KMS-11 (cell line): ENCODE results near the gene HDAC4.

Experiments used
- H2AFZ ChIP-seq: fragments of 200-600 bp; sonication (generic); 2 replicates; pipeline ENCODE4 v1.6.1; 2016; ENCODE audit warnings: antibody characterized with exemption, mixed run types, low read depth
- H3K27ac ChIP-seq: fragments of 200-600 bp; sonication (generic); 2 replicates; pipeline ENCODE4 v1.6.1; 2016; ENCODE audit warnings: mild to moderate bottlenecking, mixed run types
- H3K27me3 ChIP-seq: fragments of 200-600 bp; sonication (generic); 2 replicates; pipeline ENCODE4 v1.6.1; 2017; ENCODE audit warnings: mild to moderate bottlenecking, low read depth, mixed run types, moderate library complexity; ENCODE audit not compliant: insufficient read depth
- H3K36me3 ChIP-seq: fragments of 200-600 bp; sonication (generic); 2 replicates; pipeline ENCODE4 v1.6.1; 2017; ENCODE audit warnings: mild to moderate bottlenecking, mixed run types; ENCODE audit not compliant: insufficient read depth
- H3K4me1 ChIP-seq: fragments of 200-600 bp; sonication (generic); 2 replicates; pipeline ENCODE4 v1.6.1; 2016; ENCODE audit warnings: mild to moderate bottlenecking, low read depth, mixed run types; ENCODE audit not compliant: poor library complexity, severe bottlenecking
- H3K4me2 ChIP-seq: fragments of 200-600 bp; sonication (generic); 2 replicates; pipeline ENCODE4 v1.7.0; 2016; ENCODE audit warnings: mild to moderate bottlenecking, mixed run types
- H3K4me3 ChIP-seq: fragments of 200-600 bp; sonication (generic); IDR thresholded peaks from 2 replicates; pipeline ENCODE4 v1.6.1; 2017; ENCODE audit warnings: low read depth, low read length, mixed read lengths; ENCODE audit not compliant: insufficient read depth
- H3K79me2 ChIP-seq: fragments of 200-600 bp; sonication (generic); 2 replicates; pipeline ENCODE4 v1.6.1; 2016; ENCODE audit warnings: low read depth, mixed run types; ENCODE audit not compliant: insufficient read depth
- H3K9ac ChIP-seq: fragments of 200-600 bp; sonication (generic); 2 replicates; pipeline ENCODE4 v1.6.1; 2016; ENCODE audit warnings: mild to moderate bottlenecking, mixed run types
- H4K20me1 ChIP-seq: fragments of 200-600 bp; sonication (generic); 2 replicates; pipeline ENCODE4 v1.6.1; 2016; ENCODE audit warnings: mild to moderate bottlenecking, mixed run types; ENCODE audit not compliant: insufficient read depth
- TF ChIP-seq, protein P1 (sequence below): fragments of 200-600 bp; sonication (generic); conservative IDR thresholded peaks from 2 replicates; pipeline ENCODE4 v1.6.1; 2017; ENCODE audit warnings: low read depth, mild to moderate bottlenecking, antibody characterized with exemption, low read length, moderate library complexity, mixed read lengths

HDAC4 gene

DNA sequence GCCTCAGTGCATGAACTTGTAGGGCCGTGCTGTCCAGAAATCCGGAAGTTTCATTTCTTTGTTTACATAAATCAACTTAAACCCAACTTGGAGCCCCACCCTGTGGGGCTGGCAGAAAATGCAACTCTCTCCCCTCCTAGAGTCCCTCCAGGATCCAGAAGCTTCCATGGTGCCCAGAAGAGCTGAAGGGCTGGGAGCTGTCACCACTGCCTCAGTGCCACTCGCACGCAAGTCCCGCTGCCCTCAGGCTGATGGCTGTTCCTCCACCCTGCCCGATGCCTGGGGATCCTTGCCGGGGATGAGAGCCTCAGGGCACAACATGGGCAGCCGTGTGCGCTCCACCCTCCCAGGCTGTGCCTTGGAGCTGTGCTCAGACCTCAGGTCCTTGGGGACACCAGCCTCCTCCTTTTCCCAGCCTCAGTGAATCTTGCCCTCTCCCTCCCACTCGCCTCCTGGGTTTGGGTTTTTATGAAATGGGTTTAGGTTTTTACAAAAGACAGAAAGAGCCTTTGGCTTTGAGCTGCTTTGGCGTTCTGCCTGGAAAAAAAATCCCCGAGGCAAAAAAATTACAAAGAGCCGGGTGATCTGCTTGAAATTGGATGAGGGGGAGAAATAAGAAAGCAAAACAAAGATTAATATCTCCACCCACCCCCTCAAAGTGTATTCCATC lies 397.7 kb downstream of the HDAC4 start:
- TF ChIP-seq, protein P1, sequence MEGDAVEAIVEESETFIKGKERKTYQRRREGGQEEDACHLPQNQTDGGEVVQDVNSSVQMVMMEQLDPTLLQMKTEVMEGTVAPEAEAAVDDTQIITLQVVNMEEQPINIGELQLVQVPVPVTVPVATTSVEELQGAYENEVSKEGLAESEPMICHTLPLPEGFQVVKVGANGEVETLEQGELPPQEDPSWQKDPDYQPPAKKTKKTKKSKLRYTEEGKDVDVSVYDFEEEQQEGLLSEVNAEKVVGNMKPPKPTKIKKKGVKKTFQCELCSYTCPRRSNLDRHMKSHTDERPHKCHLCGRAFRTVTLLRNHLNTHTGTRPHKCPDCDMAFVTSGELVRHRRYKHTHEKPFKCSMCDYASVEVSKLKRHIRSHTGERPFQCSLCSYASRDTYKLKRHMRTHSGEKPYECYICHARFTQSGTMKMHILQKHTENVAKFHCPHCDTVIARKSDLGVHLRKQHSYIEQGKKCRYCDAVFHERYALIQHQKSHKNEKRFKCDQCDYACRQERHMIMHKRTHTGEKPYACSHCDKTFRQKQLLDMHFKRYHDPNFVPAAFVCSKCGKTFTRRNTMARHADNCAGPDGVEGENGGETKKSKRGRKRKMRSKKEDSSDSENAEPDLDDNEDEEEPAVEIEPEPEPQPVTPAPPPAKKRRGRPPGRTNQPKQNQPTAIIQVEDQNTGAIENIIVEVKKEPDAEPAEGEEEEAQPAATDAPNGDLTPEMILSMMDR = no peak
- peaks cover 39% of the 10 kb centered on the region; the same call in 1 of the 2 replicates for H3K27me3 ChIP-seq
- no peak overlapping the region for H3K4me3 ChIP-seq
- H3K9ac ChIP-seq = no peak overlapping the region
- H3K4me2 ChIP-seq = no peak overlapping the region
- H3K79me2 ChIP-seq = no peaks in the 10 kb centered on the region
- H3K4me1 ChIP-seq = no peaks in the 10 kb centered on the region
- H2AFZ ChIP-seq = no peak overlapping the region
- H4K20me1 ChIP-seq = no peaks in the 10 kb centered on the region
- H3K36me3 ChIP-seq = no peaks in the 10 kb centered on the region
- H3K27ac ChIP-seq = no peak overlapping the region

DNA sequence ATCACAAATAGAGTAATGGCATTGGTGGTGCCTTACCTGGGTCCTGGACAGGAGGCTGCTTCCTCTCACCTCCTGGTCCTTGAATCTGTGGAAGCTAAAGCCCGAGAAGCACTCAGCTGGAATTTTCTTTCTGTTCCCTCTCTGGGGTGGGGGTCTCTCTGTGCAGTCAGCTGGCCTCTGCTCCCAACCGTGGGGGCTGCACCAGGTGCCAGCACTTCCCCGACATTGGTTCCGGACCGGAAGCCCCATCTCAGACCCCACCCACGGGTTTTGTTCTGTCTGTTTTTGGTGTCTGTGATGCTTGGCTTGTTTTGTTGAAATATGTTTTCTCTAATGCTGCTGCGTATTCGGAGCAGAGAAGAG lies 398.2 kb downstream of the HDAC4 start:
- Histone ChIP-seq H3K4me3 (no peak overlapping the region), H3K4me1 (no peaks in the 10 kb centered on the region), H3K4me2 (no peak overlapping the region), H3K79me2 (no peaks in the 10 kb centered on the region), H3K36me3 (no peaks in the 10 kb centered on the region), H3K9ac (no peak overlapping the region), H3K27ac (no peak overlapping the region), H4K20me1 (no peaks in the 10 kb centered on the region), H3K27me3 (peaks cover 37% of the 10 kb centered on the region; the same call in 1 of the 2 replicates), H2AFZ (no peak overlapping the region)
- TF ChIP-seq, protein P1 = no peak

DNA sequence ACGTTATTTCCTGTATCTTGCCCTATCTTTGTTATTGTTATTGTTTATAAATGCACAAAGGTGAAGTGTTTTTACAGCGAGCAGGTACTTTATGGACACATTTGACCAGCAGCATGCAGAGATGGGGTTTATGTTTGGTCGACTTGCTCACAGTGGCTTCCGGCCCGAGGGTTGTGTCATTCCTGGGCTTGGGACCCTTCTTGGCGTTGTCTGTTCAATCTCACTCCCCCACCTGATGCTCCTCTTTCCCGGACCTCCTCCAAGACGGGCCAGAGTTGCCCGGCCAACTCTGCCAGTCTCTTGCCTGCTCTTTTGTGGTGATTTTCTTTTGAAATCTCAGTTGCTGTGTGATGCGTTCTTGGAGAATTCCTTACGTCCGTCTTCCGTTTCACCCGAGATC lies 399.0 kb downstream of the HDAC4 start:
- Histone ChIP-seq H2AFZ (no peak overlapping the region), H3K36me3 (no peaks in the 10 kb centered on the region), H4K20me1 (no peaks in the 10 kb centered on the region), H3K27me3 (peaks cover 29% of the 10 kb centered on the region; the same call in 1 of the 2 replicates), H3K9ac (no peak overlapping the region), H3K4me3 (no peak overlapping the region), H3K4me1 (no peaks in the 10 kb centered on the region), H3K27ac (no peak overlapping the region), H3K79me2 (no peaks in the 10 kb centered on the region), H3K4me2 (no peak overlapping the region)
- TF ChIP-seq, protein P1 = no peak

DNA sequence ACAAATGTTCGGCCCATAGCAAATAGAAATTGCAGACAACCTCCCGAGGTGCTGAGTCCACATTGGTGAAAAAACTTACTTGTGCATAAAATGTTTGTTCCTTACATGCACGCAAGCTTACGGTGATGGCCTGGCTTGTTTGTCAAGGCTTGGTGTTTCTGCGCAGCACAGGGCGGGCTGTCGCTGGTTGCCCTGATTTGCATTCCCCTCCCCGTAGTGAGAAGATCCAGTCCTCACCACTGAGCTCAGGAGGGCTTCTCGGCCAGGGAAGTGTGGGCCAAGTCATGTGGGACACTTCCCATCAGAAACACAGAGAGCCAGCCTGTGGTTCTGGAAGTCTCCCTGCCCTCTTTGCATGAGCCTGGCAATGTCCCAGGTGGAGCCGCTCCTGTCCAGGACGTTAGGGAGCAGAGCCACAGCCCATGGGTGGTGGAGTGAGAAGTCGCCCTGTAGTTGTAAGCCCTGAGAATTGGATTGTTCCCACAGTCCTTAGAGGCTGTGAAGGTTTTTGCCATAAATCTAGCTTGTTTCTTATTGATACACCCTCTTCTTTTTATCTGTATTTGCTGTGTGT lies 400.2 kb downstream of the HDAC4 start:
- no peak overlapping the region for H3K4me3 ChIP-seq
- TF ChIP-seq, protein P1 = no peak
- no peak overlapping the region for H2AFZ ChIP-seq
- H4K20me1 ChIP-seq = no peaks in the 10 kb centered on the region
- H3K4me2 ChIP-seq = no peak overlapping the region
- no peak overlapping the region for H3K27ac ChIP-seq
- no peaks in the 10 kb centered on the region for H3K36me3 ChIP-seq
- no peaks in the 10 kb centered on the region for H3K4me1 ChIP-seq
- no peaks in the 10 kb centered on the region for H3K79me2 ChIP-seq
- no peak overlapping the region for H3K9ac ChIP-seq
- H3K27me3 ChIP-seq = peaks cover 19% of the 10 kb centered on the region; the same call in 1 of the 2 replicates
